HG03139 (cell line): ENCODE results near the gene EML4.
"Not testable (repeated sequence)": the region's sequence is repeated elsewhere in the genome, so short reads cannot be mapped to it uniquely, and the experiment has no call there.

Experiments used
- ATAC-seq: cut with Tn5 transposase; IDR thresholded peaks from one replicate; pipeline ENCODE4 v1.9.1; 2021; ENCODE audit not compliant: unreplicated experiment

EML4 gene

DNA sequence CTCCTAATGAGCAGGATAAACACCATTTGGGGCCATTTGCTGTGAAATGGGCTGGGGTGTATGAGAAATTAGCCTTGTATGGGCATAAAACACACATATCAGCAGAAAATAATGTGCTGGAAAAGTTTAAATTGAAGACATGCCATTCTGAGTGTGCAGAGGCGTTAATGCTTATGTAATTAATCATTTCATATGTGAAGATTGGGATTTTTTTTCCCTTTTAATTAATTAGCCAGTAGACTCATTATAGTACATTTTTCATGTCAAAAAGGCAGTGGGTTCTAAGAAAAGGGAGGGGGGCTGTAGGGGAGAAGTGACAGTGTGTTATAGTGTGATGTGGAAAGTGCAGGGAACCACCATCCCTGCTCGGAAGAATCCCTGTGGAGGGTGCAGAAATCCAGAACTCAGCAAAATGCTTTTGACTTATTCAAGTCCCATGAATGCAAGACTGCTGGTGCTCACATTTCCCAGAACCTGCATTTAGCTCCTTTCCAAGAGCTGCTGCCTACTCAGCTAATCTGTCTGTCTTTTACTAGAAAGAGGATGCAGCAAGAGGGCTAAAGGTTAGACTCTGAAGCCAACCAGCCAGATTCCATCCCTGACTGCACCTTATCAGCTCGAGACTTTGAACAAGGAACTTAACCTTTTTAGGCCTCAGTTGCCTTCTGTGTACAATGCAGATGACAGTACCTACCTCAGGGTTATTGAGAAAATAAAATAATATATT, 203.5 kb downstream of the EML4 start:
- ATAC-seq: no peak

DNA sequence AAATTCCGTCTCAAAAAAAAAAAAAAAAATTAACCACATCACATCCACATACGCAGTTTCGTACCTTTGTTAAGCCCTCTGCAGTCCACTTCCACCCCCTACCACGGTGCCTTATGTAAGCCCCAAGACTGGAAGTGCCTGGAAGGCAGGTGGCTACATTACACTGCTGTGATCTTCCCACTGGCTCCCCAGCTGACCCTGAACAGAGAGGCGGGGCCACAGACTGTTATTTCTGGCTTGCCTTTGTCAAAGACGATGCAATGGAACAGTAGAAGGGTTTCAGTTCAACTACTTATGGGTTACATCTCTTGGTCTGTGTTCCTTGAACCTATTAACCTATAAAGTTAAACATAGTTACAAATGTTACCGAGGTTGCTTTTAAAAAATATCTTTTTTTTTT, 207.6 kb downstream of the EML4 start:
- ATAC-seq: no peak

DNA sequence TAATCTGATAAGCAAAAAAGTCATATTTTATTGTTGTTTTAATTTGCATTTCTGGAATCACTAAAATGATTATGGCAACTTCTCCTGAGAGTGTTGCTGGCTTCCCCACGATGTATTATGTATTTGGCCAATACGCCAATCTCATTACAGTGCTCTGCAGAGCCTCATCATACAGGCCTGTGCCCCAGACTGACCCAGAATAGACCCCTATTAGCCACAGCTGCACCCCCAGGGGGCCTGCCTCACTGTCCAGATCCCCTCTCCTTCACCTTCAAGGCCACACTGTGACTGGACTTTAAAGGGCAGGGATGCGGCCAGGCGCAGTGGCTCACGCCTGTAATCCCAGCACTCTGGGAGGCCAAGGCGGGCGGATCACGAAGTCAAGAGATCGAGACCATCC, 209.3 kb downstream of the EML4 start:
- ATAC-seq: no peak

DNA sequence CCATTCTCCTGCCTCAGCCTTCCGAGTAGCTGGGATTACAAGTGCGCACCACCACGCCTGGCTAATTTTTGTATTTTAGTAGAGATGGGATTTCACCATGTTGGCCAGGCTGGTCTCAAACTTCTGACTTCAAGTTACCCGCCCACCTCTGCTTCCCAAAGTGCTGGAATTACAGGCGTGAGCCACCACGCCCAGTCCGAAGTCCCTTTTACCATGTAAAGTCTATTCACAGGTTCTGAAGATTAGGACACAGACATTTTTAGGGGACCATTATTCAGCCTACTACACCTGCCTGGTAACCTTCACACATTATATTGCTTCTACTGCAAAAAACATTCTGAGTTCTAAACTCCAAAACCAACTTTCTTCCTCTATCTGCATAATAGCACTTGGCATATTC, 210.9 kb downstream of the EML4 start:
- ATAC-seq: not testable (repeated sequence)

DNA sequence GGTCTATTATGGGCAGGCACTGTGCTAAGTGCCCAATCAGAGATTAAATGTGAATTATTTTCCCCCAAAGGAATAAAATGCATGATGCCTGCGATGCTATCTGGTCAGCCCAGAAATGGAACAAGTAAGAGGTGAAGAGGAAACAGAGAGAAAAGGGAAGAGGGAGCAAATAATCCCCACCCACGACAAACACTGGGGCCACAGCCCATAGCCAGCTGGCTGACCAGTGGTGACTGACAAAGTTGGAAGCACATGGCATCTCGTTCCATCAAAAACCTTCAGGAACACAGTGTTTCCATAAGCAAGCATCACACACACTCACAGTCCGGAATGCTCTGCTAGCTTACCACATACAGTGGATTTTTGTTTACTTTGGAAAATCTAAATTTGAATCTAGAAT, 213.0 kb downstream of the EML4 start:
- ATAC-seq: no peak
